SK-N-SH (cell line): ENCODE results near the gene CR1L. TPM values are rescaled to one million over a fixed set of nuclear protein-coding genes. Genes with fewer than 3 reads are reported as not detected.
"Not testable (repeated sequence)": the region's sequence is repeated elsewhere in the genome, so short reads cannot be mapped to it uniquely, and the experiment has no call there.

Source experiments
- CTCF ChIA-PET: fragments of 300-600, 350-600 bp; formaldehyde crosslinking; extraction: SDS; loops from one replicate; lab custom pipeline; 2021; lab: Yijun Ruan, JAX
- POLR2A ChIA-PET: fragments of 350-600 bp; sonication (Branson Sonifier 250); formaldehyde crosslinking; extraction: SDS; loops from one replicate; lab custom pipeline; 2020; ENCODE audit warnings: antibody characterized with exemption, inconsistent platforms; lab: Yijun Ruan, JAX
- DNase-seq: peaks from one replicate; pipeline ENCODE4 v3.0.0; 2012
- H2AFZ ChIP-seq: fragments of 200-600 bp; sonication (generic); 2 replicates; pipeline ENCODE4 v1.8.1; 2016; ENCODE audit warnings: antibody characterized with exemption, mild to moderate bottlenecking, low read depth
- H3F3A ChIP-seq: fragments of 200-600 bp; sonication (generic); replicated peaks from 2 replicates; pipeline ENCODE3; 2016; ENCODE audit warnings: antibody characterized with exemption, mild to moderate bottlenecking; ENCODE audit not compliant: insufficient read depth
- H3K27ac ChIP-seq, 2 experiments: fragments of 200-500 bp in 1 of 2; fragments of 200-600 bp in 1 of 2; sonication (Bioruptor generic) in 1 of 2; sonication (generic), shearing (Covaris generic) in 1 of 2; 2 replicates each; pipeline versions ENCODE4 v1.5.1 to v1.6.1; 2014 to 2016; ENCODE audit warnings: low read depth in 2 of 2, inconsistent platforms in 1 of 2, low read length in 1 of 2, mild to moderate bottlenecking in 1 of 2, mixed read lengths in 1 of 2
- H3K27me3 ChIP-seq: fragments of 200-600 bp; sonication (generic), shearing (Covaris generic); 2 replicates; pipeline ENCODE4 v1.6.1; 2016; ENCODE audit warnings: mixed run types; ENCODE audit not compliant: insufficient read depth
- H3K36me3 ChIP-seq, 2 experiments: fragments of 200-500 bp in 1 of 2; fragments of 200-600 bp in 1 of 2; sonication (Bioruptor generic) in 1 of 2; sonication (generic) in 1 of 2; replicated peaks in 1 of 2; 2 replicates each; pipeline versions ENCODE3 to v1.5.1; 2014 to 2016; ENCODE audit warnings: low read length in 1 of 2, mild to moderate bottlenecking in 1 of 2; ENCODE audit not compliant: insufficient read depth in 2 of 2, control insufficient read depth in 1 of 2
- H3K4me1 ChIP-seq, 2 experiments: fragments of 200-500 bp in 1 of 2; fragments of 200-600 bp in 1 of 2; sonication (Bioruptor generic) in 1 of 2; sonication (generic), shearing (Covaris generic) in 1 of 2; 2 replicates each; pipeline versions ENCODE4 v1.5.1 to v1.6.1; 2014 to 2016; ENCODE audit warnings: low read depth in 1 of 2, low read length in 1 of 2, mixed run types in 1 of 2; ENCODE audit not compliant: insufficient read depth in 2 of 2, control insufficient read depth in 1 of 2
- H3K4me2 ChIP-seq: fragments of 200-600 bp; sonication (generic), shearing (Covaris generic); 2 replicates; pipeline ENCODE4 v1.6.1; 2017; ENCODE audit warnings: mixed run types
- H3K4me3 ChIP-seq, 2 experiments: fragments of 200-500 bp in 1 of 2; fragments of 200-600 bp in 1 of 2; sonication (Bioruptor generic) in 1 of 2; sonication (generic), shearing (Covaris generic) in 1 of 2; 2 replicates each; pipeline versions ENCODE4 v1.5.1 to v1.8.1; 2014 to 2016; ENCODE audit warnings: low read depth in 2 of 2, inconsistent platforms in 1 of 2, low read length in 1 of 2, mild to moderate bottlenecking in 1 of 2, mixed read lengths in 1 of 2, moderate library complexity in 1 of 2
- H3K79me2 ChIP-seq: fragments of 200-600 bp; sonication (generic); 2 replicates; pipeline ENCODE4 v1.8.1; 2017; ENCODE audit warnings: mild to moderate bottlenecking; ENCODE audit not compliant: insufficient read depth
- H3K9ac ChIP-seq: fragments of 200-600 bp; sonication (generic); 2 replicates; pipeline ENCODE4 v1.6.1; 2017; ENCODE audit warnings: mixed run types
- H3K9me2 ChIP-seq: fragments of 200-600 bp; sonication (generic); 2 replicates; pipeline ENCODE4 v1.6.1; 2017; ENCODE audit warnings: mixed run types
- H3K9me3 ChIP-seq: fragments of 200-600 bp; sonication (generic); 2 replicates; pipeline ENCODE4 v1.6.1; 2017; ENCODE audit warnings: mixed run types, mild to moderate bottlenecking, moderate library complexity
- H4K20me1 ChIP-seq: fragments of 200-600 bp; sonication (generic); 2 replicates; pipeline ENCODE4 v1.6.1; 2017; ENCODE audit warnings: mild to moderate bottlenecking, mixed run types; ENCODE audit not compliant: insufficient read depth
- ELF1 ChIP-seq: IDR thresholded peaks from 2 replicates; pipeline ENCODE4 v1.4.0; 2012
- GABPA ChIP-seq: IDR thresholded peaks from 2 replicates; pipeline ENCODE4 v1.4.0; 2012; ENCODE audit warnings: low read depth, mild to moderate bottlenecking
- GATA2 ChIP-seq: sonication (generic); formaldehyde crosslinking; IDR thresholded peaks from 2 replicates; pipeline ENCODE4 v1.5.0; 2020; ENCODE audit warnings: mild to moderate bottlenecking, missing genetic modification reagents
- MAX ChIP-seq: IDR thresholded peaks from 2 replicates; pipeline ENCODE4 v1.4.0; 2012; ENCODE audit warnings: low read depth
- MEF2A ChIP-seq: IDR thresholded peaks from 2 replicates; pipeline ENCODE4 v1.4.0; 2012; ENCODE audit warnings: low read depth, borderline replicate concordance
- NFIC ChIP-seq: IDR thresholded peaks from 2 replicates; pipeline ENCODE4 v1.4.0; 2012; ENCODE audit warnings: borderline replicate concordance
- NRF1 ChIP-seq: IDR thresholded peaks from 2 replicates; pipeline ENCODE4 v1.6.1; 2012; ENCODE audit warnings: low read depth, mild to moderate bottlenecking, low read length
- RAD21 ChIP-seq: IDR thresholded peaks from 2 replicates; pipeline ENCODE4 v1.6.1; 2012; ENCODE audit warnings: mild to moderate bottlenecking, low read length
- RCOR1 ChIP-seq: fragments of 150-350 bp; IDR thresholded peaks from 2 replicates; pipeline ENCODE4 v1.6.1; 2017; ENCODE audit warnings: antibody characterized with exemption, low read length
- SMC3 ChIP-seq: IDR thresholded peaks from 2 replicates; pipeline ENCODE4 v1.6.1; 2012; ENCODE audit warnings: low read depth, low read length, improper control_type of control experiment
- TAF1 ChIP-seq: IDR thresholded peaks from 2 replicates; pipeline ENCODE4 v1.6.1; 2012; ENCODE audit warnings: low read depth, mild to moderate bottlenecking, low read length, moderate library complexity, borderline replicate concordance
- TEAD4 ChIP-seq: IDR thresholded peaks from 2 replicates; pipeline ENCODE4 v1.4.0; 2012; ENCODE audit warnings: mild to moderate bottlenecking, borderline replicate concordance; ENCODE audit not compliant: insufficient read depth
- YY1 ChIP-seq: IDR thresholded peaks from 2 replicates; pipeline ENCODE4 v1.4.0; 2012; ENCODE audit warnings: low read depth, mild to moderate bottlenecking
- WGBS: methylation state at CpG from one replicate; pipeline ENCODE4 v1.1.6; 2017; ENCODE audit warnings: low lambda C conversion rate; 5-methylcytosine and 5-hydroxymethylcytosine counted together
- polyA plus RNA-seq, 3 experiments: library from polyadenylated mRNA; depleted of rRNA; stranded (reverse); fragments of >200 nt; gene quantifications; 2 replicates each; pipeline ENCODE4 v1.2.3, GENCODE V29; 2012
- TF ChIP-seq, protein P1 (sequence below): fragments of 150-350 bp; IDR thresholded peaks from 2 replicates; pipeline ENCODE4 v1.6.1; 2016; ENCODE audit warnings: mild to moderate bottlenecking, low read depth, low read length
- TF ChIP-seq, protein P2 (sequence below): IDR thresholded peaks from 2 replicates; pipeline ENCODE4 v1.4.0; 2012; ENCODE audit warnings: low read depth, borderline replicate concordance

The CR1L gene
- polyA plus RNA-seq, 1 of the 3 experiments (the other 2 are of a cell fraction): not detected

GRCh38 chr1:207711285-207711684, 66.4 kb downstream of the CR1L start:
- H3K4me1 ChIP-seq: peaks cover 3 to 4% of the 10 kb centered on the region in 2 experiments; a peak in 1 of 4 replicates
- no peaks in the 10 kb centered on the region for H3K79me2 ChIP-seq
- no peaks in the 10 kb centered on the region for H4K20me1 ChIP-seq
- no peak overlapping the region for H2AFZ ChIP-seq
- no peak overlapping the region for H3K27ac ChIP-seq
- H3K9me3 ChIP-seq: no peaks in the 10 kb centered on the region
- H3K9me2 ChIP-seq: no peaks in the 10 kb centered on the region
- H3K9ac ChIP-seq: no peak overlapping the region
- H3F3A ChIP-seq: no peaks in the 10 kb centered on the region
- CTCF ChIA-PET: interaction anchor here (0.9 to 1.9 kb wide), 5 partner anchors 9 to 158 kb away, joined by 3 to 12 read pairs (median 3); no protein-coding TSS in a partner anchor
- no peak overlapping the region for H3K4me3 ChIP-seq
- POLR2A ChIA-PET: no interaction called here
- 43% methylated on average over 5 of the region's 5 CpGs for WGBS
- no peaks in the 10 kb centered on the region for H3K36me3 ChIP-seq
- no peaks in the 10 kb centered on the region for H3K27me3 ChIP-seq
- TF ChIP-seq SMC3: peak; percentile 9; the same call in 1 of the 2 replicates
- no peak for TF ChIP-seq TAF1
- TF ChIP-seq GABPA: no peak
- TF ChIP-seq RAD21: peak; percentile 5; the same call in 1 of the 2 replicates
- no peak overlapping the region for H3K4me2 ChIP-seq
- no peak for DNase-seq

GRCh38 chr1:207712701-207713100, 67.8 kb downstream of the CR1L start:
- H3K36me3 ChIP-seq, H3K4me3 ChIP-seq, H2AFZ ChIP-seq, H4K20me1 ChIP-seq, DNase-seq, H3K4me1 ChIP-seq, H3F3A ChIP-seq, POLR2A ChIA-PET, H3K9ac ChIP-seq, H3K9me3 ChIP-seq, H3K27ac ChIP-seq, H3K27me3 ChIP-seq, H3K9me2 ChIP-seq, H3K79me2 ChIP-seq, H3K4me2 ChIP-seq: not testable (repeated sequence)
- peak; percentile 30; the same call in 1 of the 2 replicates for TF ChIP-seq GATA2
- CTCF ChIA-PET: interaction anchor here (1.2 to 1.9 kb wide), 2 partner anchors 14 to 85 kb away, joined by 6 read pairs; no protein-coding TSS in a partner anchor
- WGBS: 27% methylated on average over 3 of the region's 3 CpGs

DNA sequence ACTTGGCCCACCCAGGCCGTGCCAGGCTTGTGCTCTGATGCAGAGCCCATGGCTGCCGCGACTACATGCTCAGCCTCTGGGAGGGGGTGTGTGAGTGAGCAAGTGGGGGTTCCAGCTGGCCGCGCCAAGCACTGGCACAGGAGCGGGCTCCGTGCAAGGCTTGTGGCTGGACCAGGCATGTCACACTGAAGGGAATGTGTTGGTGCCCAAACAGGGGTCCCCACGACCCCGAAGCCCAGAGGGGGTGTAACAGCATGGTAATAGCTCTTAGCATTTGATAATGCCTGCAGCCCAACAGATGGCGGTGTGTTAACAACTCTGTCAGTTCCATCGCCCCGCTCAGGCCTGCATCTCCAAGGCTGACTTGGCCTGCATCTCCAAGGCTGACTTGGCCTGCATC, 68.6 kb downstream of the CR1L start:
- Histone ChIP-seq H3K36me3 (no peaks in the 10 kb centered on the region), H3K9me3 (no peaks in the 10 kb centered on the region), H3K79me2 (no peaks in the 10 kb centered on the region), H3K4me1 (peaks cover 0 to 3% of the 10 kb centered on the region in 2 experiments; a peak in 1 of 4 replicates), H3K4me2 (no peak overlapping the region), H3K27ac (no peak overlapping the region), H3K4me3 (no peak overlapping the region)
- ChIA-PET CTCF (no interaction called here), POLR2A (no interaction called here)
- 61% methylated on average over 7 of the region's 12 CpGs for WGBS
- no peak for TF ChIP-seq ELF1
- TF ChIP-seq RAD21: no peak
- TF ChIP-seq RCOR1: no peak
- TF ChIP-seq, protein P1, sequence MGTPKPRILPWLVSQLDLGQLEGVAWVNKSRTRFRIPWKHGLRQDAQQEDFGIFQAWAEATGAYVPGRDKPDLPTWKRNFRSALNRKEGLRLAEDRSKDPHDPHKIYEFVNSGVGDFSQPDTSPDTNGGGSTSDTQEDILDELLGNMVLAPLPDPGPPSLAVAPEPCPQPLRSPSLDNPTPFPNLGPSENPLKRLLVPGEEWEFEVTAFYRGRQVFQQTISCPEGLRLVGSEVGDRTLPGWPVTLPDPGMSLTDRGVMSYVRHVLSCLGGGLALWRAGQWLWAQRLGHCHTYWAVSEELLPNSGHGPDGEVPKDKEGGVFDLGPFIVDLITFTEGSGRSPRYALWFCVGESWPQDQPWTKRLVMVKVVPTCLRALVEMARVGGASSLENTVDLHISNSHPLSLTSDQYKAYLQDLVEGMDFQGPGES: no peak
- TF ChIP-seq YY1: no peak
- TF ChIP-seq, protein P2, sequence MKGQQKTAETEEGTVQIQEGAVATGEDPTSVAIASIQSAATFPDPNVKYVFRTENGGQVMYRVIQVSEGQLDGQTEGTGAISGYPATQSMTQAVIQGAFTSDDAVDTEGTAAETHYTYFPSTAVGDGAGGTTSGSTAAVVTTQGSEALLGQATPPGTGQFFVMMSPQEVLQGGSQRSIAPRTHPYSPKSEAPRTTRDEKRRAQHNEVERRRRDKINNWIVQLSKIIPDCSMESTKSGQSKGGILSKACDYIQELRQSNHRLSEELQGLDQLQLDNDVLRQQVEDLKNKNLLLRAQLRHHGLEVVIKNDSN: no peak
- no peak for TF ChIP-seq SMC3
- no peak for TF ChIP-seq NRF1
- TF ChIP-seq GATA2: no peak
- TF ChIP-seq MAX: no peak
- TF ChIP-seq NFIC: no peak
- TF ChIP-seq TEAD4: no peak
- no peak for TF ChIP-seq MEF2A
- TF ChIP-seq, all 33 proteins: peak for 0
- Histone ChIP-seq H3K9me2 (no peaks in the 10 kb centered on the region), H3K27me3 (peaks cover 4% of the 10 kb centered on the region; the same call in 1 of the 2 replicates), H3K9ac (no peak overlapping the region), H2AFZ (no peak overlapping the region), H4K20me1 (no peaks in the 10 kb centered on the region), H3F3A (no peaks in the 10 kb centered on the region)
- no peak for DNase-seq
